C4-2B (cell line): ENCODE data around the gene STXBP4.

Experiments
- ZFX ChIP-seq: fragments of 450-650 bp; IDR thresholded peaks from 2 replicates; pipeline ENCODE4 v1.6.1; 2017
- TF ChIP-seq, protein P1 (sequence below): fragments of 450-650 bp; conservative IDR thresholded peaks from 2 replicates; pipeline ENCODE4 v1.5.1; 2017; ENCODE audit warnings: mild to moderate bottlenecking

DNA sequence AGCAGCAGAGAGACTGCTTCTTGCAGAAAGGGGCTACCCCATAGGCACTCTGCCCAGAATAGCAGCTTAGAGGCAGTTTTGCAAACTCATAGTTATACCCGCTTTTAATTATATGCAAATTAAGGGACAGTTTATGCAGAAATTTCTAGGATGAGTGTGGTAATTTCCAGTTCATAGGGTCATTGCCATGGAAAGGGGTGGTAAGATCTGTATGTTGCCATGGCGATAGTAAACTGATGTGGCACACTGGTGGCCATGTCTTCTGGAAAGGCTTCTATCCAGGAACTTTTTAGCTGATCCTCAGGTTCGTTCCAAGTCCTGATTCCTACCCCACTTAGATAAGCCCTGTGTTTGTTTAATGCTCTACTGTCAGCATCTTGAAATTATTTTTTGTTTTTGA is 6.2 kb downstream of the STXBP4 start:
- TF ChIP-seq, protein P1, sequence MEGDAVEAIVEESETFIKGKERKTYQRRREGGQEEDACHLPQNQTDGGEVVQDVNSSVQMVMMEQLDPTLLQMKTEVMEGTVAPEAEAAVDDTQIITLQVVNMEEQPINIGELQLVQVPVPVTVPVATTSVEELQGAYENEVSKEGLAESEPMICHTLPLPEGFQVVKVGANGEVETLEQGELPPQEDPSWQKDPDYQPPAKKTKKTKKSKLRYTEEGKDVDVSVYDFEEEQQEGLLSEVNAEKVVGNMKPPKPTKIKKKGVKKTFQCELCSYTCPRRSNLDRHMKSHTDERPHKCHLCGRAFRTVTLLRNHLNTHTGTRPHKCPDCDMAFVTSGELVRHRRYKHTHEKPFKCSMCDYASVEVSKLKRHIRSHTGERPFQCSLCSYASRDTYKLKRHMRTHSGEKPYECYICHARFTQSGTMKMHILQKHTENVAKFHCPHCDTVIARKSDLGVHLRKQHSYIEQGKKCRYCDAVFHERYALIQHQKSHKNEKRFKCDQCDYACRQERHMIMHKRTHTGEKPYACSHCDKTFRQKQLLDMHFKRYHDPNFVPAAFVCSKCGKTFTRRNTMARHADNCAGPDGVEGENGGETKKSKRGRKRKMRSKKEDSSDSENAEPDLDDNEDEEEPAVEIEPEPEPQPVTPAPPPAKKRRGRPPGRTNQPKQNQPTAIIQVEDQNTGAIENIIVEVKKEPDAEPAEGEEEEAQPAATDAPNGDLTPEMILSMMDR = no peak
- TF ChIP-seq ZFX = no peak
